Uterus (tissue), 4 donors: ENCODE measurements around the gene LENEP. TPM values are rescaled to one million over a fixed set of nuclear protein-coding genes. Genes with fewer than 3 reads are reported as not detected.

Experiments
- DNase-seq, 2 donors: peaks; one replicate each; pipeline ENCODE4 v3.0.0-alpha.2; 2019 to 2020
- H3K27ac ChIP-seq, 2 donors: fragments of 200-600 bp; sonication (generic); 1 replicate in 1 of 2; 2 replicates in 1 of 2; pipeline ENCODE4 v1.5.1; 2016 to 2018
- H3K27me3 ChIP-seq, 2 donors: fragments of 200-600 bp; sonication (generic); one replicate each; pipeline ENCODE4 v1.5.1; 2018 to 2019; ENCODE audit warnings: control low read depth in 1 of 2
- H3K36me3 ChIP-seq, 2 donors: fragments of 200-600 bp; sonication (generic); one replicate each; pipeline ENCODE4 v1.5.1; 2019; ENCODE audit warnings: control low read depth in 1 of 2
- H3K4me1 ChIP-seq, 2 donors: fragments of 200-600 bp; sonication (generic); one replicate each; pipeline ENCODE4 v1.5.1; 2018 to 2019; ENCODE audit warnings: control low read depth in 1 of 2
- H3K4me3 ChIP-seq, 2 donors: fragments of 200-600 bp; sonication (generic); 1 replicate in 1 of 2; 2 replicates in 1 of 2; pipeline ENCODE4 v1.5.1; 2018 to 2019; ENCODE audit warnings: mild to moderate bottlenecking in 1 of 2
- H3K9me3 ChIP-seq, 2 donors: fragments of 200-600 bp; sonication (generic); one replicate each; pipeline ENCODE4 v1.5.1; 2019; ENCODE audit warnings: control low read depth in 1 of 2
- CTCF ChIP-seq, 4 experiments: fragments of 200-600 bp in 2 of 4; fragments of 450-650 bp in 2 of 4; sonication (generic) in 2 of 4; IDR thresholded peaks; one replicate each; pipeline ENCODE4 v1.5.1; 2016 to 2019; ENCODE audit warnings: antibody characterized with exemption in 4 of 4, mild to moderate bottlenecking in 2 of 4, moderate library complexity in 1 of 4
- POLR2A ChIP-seq, 2 donors: fragments of 450-650 bp; IDR thresholded peaks; one replicate each; pipeline ENCODE4 v1.6.1; 2016; ENCODE audit warnings: antibody characterized with exemption in 2 of 2, mild to moderate bottlenecking in 1 of 2, moderate library complexity in 1 of 2
- intact Hi-C: fragments of 100-400 bp; cut with DNase I; formaldehyde crosslinking; loops from one replicate; pipeline ENCODE4 v1.15.1; 2023; ENCODE audit warnings: low total_unique reads
- total RNA-seq, 4 donors: library from RNA; depleted of rRNA in 3 of 4; stranded (reverse); fragments of >200 nt in 3 of 4; gene quantifications; one replicate each; pipeline versions ENCODE4 v1.1.0 to v1.2.4, GENCODE V29; 2014 to 2023
- donor health status: DM: yes; HTN: yes; CAD: no.

LENEP gene
- total RNA-seq, 4 donors from 2014 or later = 0.83 TPM; not detected in 3

GRCh38 chr1:155005076-155006011 lies 12.0 kb downstream of the LENEP start:
- Histone ChIP-seq H3K27me3 (no peaks in the 10 kb centered on the region), H3K4me3 (no peak overlapping the region), H3K36me3 (no peaks in the 10 kb centered on the region), H3K4me1 (peaks cover 0 to 11% of the 10 kb centered on the region in 2 donors), H3K27ac (peak overlapping the region; percentile 93 to 99), H3K9me3 (no peaks in the 10 kb centered on the region)
- intact Hi-C loops = no loop called here
- no peak for TF ChIP-seq CTCF (IDR thresholded peaks at IDR 0.05)
- peak; percentile 45 to 61 for DNase-seq

- H3K27ac ChIP-seq = peak overlapping the region; percentile 93 to 99
- H3K4me3 ChIP-seq = no peak overlapping the region
- no peak for DNase-seq
- intact Hi-C loops = no loop called here
- H3K9me3 ChIP-seq = no peaks in the 10 kb centered on the region
- TF ChIP-seq POLR2A (IDR thresholded peaks at IDR 0.05) (no peak), CTCF (IDR thresholded peaks at IDR 0.05) (no peak)
- H3K36me3 ChIP-seq = no peaks in the 10 kb centered on the region
- H3K27me3 ChIP-seq = no peaks in the 10 kb centered on the region
- H3K4me1 ChIP-seq = peaks cover 0 to 12% of the 10 kb centered on the region in 2 donors
Measured at GRCh38 chr1:155006601-155007101, 13.3 kb downstream of the LENEP start.

DNA sequence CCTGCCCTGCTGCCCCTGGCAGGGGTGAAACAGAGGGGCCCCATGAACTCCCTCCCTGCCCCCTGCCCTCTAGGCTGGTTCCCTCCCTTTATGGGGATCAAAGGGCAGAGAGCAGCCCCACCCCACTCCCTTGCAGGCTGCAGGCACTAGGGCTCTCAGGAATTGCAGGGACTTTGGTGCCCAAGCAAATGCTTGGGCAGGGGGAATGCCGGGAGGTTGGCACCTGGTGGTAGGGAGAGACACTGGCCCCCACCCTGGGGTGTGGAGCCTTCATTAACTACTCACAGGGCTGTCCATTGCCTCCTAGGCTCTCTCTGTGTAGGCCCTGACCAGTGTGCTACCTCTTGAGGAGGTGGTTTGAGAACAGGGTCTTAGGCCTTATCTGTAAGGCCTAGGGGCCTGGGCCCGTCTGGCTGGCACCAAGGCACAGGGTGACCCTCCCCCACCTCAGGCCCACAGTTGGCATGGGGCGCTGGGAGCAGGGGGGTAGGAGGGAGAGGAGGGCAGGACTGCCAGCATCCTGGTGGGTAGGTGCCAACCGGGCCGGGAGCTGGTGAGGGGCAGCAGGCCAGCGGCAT lies 14.0 kb downstream of the LENEP start:
- intact Hi-C loops = no loop called here
- Histone ChIP-seq H3K27me3 (no peaks in the 10 kb centered on the region), H3K9me3 (no peaks in the 10 kb centered on the region), H3K36me3 (no peaks in the 10 kb centered on the region), H3K4me3 (no peak overlapping the region), H3K4me1 (peaks cover 0 to 19% of the 10 kb centered on the region in 2 donors), H3K27ac (peak overlapping the region in 1 of 2 donors; percentile 21)
- TF ChIP-seq CTCF (IDR thresholded peaks at IDR 0.05) (no peak), POLR2A (IDR thresholded peaks at IDR 0.05) (no peak)
- DNase-seq = no peak

GRCh38 chr1:155008015-155008941 lies 14.9 kb downstream of the LENEP start:
- Histone ChIP-seq H3K4me3 (no peak overlapping the region), H3K4me1 (peaks cover 0 to 21% of the 10 kb centered on the region in 2 donors), H3K27ac (peak overlapping the region in 1 of 2 donors; percentile 41), H3K27me3 (no peaks in the 10 kb centered on the region), H3K9me3 (no peaks in the 10 kb centered on the region), H3K36me3 (no peaks in the 10 kb centered on the region)
- no peak for TF ChIP-seq CTCF (IDR thresholded peaks at IDR 0.05)
- TF ChIP-seq POLR2A (IDR thresholded peaks at IDR 0.05) = no peak
- DNase-seq = no peak
- intact Hi-C loops = no loop called here
